Neural progenitor cell (in vitro differentiated cells): ENCODE data around the gene SHD. TPM values are rescaled to one million over a fixed set of nuclear protein-coding genes. Genes with fewer than 3 reads are reported as not detected.
"Not testable (repeated sequence)": the region's sequence is repeated elsewhere in the genome, so short reads cannot be mapped to it uniquely, and the experiment has no call there.

Experiments
- DNase-seq: peaks from one replicate; pipeline ENCODE4 v3.0.0-alpha.2; 2016; ENCODE audit warnings: low spot score
- H2AFZ ChIP-seq: fragments of 200-600 bp; sonication (generic); replicated peaks from 2 replicates; pipeline ENCODE4 v1.6.1; 2016; ENCODE audit warnings: antibody characterized with exemption
- H3F3A ChIP-seq: fragments of 200-600 bp; sonication (generic); 2 replicates; pipeline ENCODE4 v1.6.1; 2016; ENCODE audit warnings: antibody characterized with exemption, low read depth
- H3K27ac ChIP-seq: fragments of 200-600 bp; sonication (generic); 2 replicates; pipeline ENCODE4 v1.5.1; 2016; ENCODE audit warnings: mild to moderate bottlenecking
- H3K27me3 ChIP-seq: fragments of 200-600 bp; sonication (generic); 2 replicates; pipeline ENCODE4 v1.6.1; 2016; ENCODE audit warnings: mild to moderate bottlenecking, moderate library complexity
- H3K36me3 ChIP-seq: fragments of 200-600 bp; sonication (generic); 2 replicates; pipeline ENCODE4 v1.5.1; 2016
- H3K4me1 ChIP-seq: fragments of 200-600 bp; sonication (generic); 2 replicates; pipeline ENCODE4 v1.6.1; 2016; ENCODE audit warnings: mixed run types
- H3K4me2 ChIP-seq: fragments of 200-600 bp; sonication (generic); 2 replicates; pipeline ENCODE4 v1.6.1; 2016
- H3K4me3 ChIP-seq: fragments of 200-600 bp; sonication (generic); 2 replicates; pipeline ENCODE4 v1.5.1; 2016
- H3K79me2 ChIP-seq: fragments of 200-600 bp; sonication (generic); 2 replicates; pipeline ENCODE4 v1.6.1; 2016; ENCODE audit warnings: low read depth
- H3K9ac ChIP-seq: fragments of 200-600 bp; sonication (generic); 2 replicates; pipeline ENCODE4 v1.6.1; 2016
- H3K9me3 ChIP-seq: fragments of 200-600 bp; sonication (generic); 2 replicates; pipeline ENCODE4 v1.5.1; 2016; ENCODE audit warnings: low read depth
- H4K20me1 ChIP-seq: fragments of 200-600 bp; sonication (generic); 2 replicates; pipeline ENCODE4 v1.6.1; 2016; ENCODE audit warnings: low read depth
- H3K27ac Mint-ChIP-seq: 3 replicates; pipeline ENCODE4 v1.8.0; 2021; ENCODE audit warnings: mixed read lengths
- H3K27me3 Mint-ChIP-seq: 2 replicates; pipeline ENCODE4 v1.8.0; 2022; ENCODE audit warnings: low read depth, mild to moderate bottlenecking, inconsistent platforms, moderate library complexity, mixed read lengths; ENCODE audit not compliant: insufficient read depth
- H3K36me3 Mint-ChIP-seq: 3 replicates; pipeline ENCODE4 v1.8.0; 2021; ENCODE audit warnings: mixed read lengths
- H3K4me1 Mint-ChIP-seq: 3 replicates; pipeline ENCODE4 v1.8.0; 2021; ENCODE audit warnings: mixed read lengths
- H3K4me3 Mint-ChIP-seq: 3 replicates; pipeline ENCODE4 v1.8.0; 2021; ENCODE audit warnings: mild to moderate bottlenecking, moderate library complexity, mixed read lengths
- H3K9me3 Mint-ChIP-seq: 3 replicates; pipeline ENCODE4 v1.8.0; 2020; ENCODE audit warnings: mixed read lengths
- CTCF ChIP-seq: fragments of 200-600 bp; sonication (generic); IDR thresholded peaks from 2 replicates; pipeline ENCODE4 v1.5.1; 2017; ENCODE audit warnings: antibody characterized with exemption, mild to moderate bottlenecking
- EZH2 ChIP-seq: fragments of 200-600 bp; sonication (generic); IDR thresholded peaks from 2 replicates; pipeline ENCODE4 v1.6.1; 2017; ENCODE audit warnings: antibody characterized with exemption, mild to moderate bottlenecking, moderate library complexity
- EZH2phosphoT487 ChIP-seq: fragments of 200-600 bp; sonication (generic); IDR thresholded peaks from 2 replicates; pipeline ENCODE4 v1.6.1; 2017; ENCODE audit warnings: antibody characterized with exemption
- total RNA-seq: library from RNA; depleted of rRNA; stranded (reverse); fragments of >200 nt; gene quantifications from 2 replicates; pipeline ENCODE4 v1.2.3, GENCODE V29; 2015; ENCODE audit warnings: low replicate concordance

Gene SHD
- total RNA-seq: 0.34 TPM in 1 of 2 replicates, not detected in the other

GRCh38 chr19:4278419-4279266 is at the start of gene SHD:
Gene SHD, plus strand, starts transcription at chr19:4279266. Its CDS starts 798 bp downstream, at chr19:4280064.
- Mint-ChIP-seq H3K36me3 (no peaks in the 10 kb centered on the region), H3K4me1 (peaks cover 13% of the 10 kb centered on the region), H3K27ac (no peak within 1 kb of the TSS), H3K27me3 (peaks cover 28% of the 10 kb centered on the region), H3K4me3 (peak within 1 kb of the TSS; percentile 86), H3K9me3 (no peaks in the 10 kb centered on the region)
- H3K79me2 ChIP-seq: no peaks in the 10 kb centered on the region
- TF ChIP-seq EZH2phosphoT487 (no peak), CTCF (no peak), EZH2 (no peak)
- H3K9me3 ChIP-seq: no peaks in the 10 kb centered on the region
- H3K27me3 ChIP-seq: peaks cover 69% of the 10 kb centered on the region
- H2AFZ ChIP-seq: peak within 1 kb of the TSS; percentile 72
- H3K4me1 ChIP-seq: peaks cover 12% of the 10 kb centered on the region
- no peaks in the 10 kb centered on the region for H3K36me3 ChIP-seq
- no peaks in the 10 kb centered on the region for H4K20me1 ChIP-seq
- peak within 1 kb of the TSS; percentile 98 for H3K4me2 ChIP-seq
- H3K4me3 ChIP-seq: peak within 1 kb of the TSS; percentile 67
- no peak within 1 kb of the TSS for H3K27ac ChIP-seq
- DNase-seq: peak; percentile 64
- H3K9ac ChIP-seq: no peak within 1 kb of the TSS
- H3F3A ChIP-seq: peaks cover 22% of the 10 kb centered on the region

- not testable (repeated sequence) for H3K27me3 ChIP-seq, H3K4me2 ChIP-seq, H3K36me3 Mint-ChIP-seq, H3K27ac Mint-ChIP-seq, H3K4me1 Mint-ChIP-seq, H3K36me3 ChIP-seq, H3K9me3 Mint-ChIP-seq, H3K4me3 ChIP-seq, H3K79me2 ChIP-seq, H4K20me1 ChIP-seq, DNase-seq, H2AFZ ChIP-seq, H3K9ac ChIP-seq, H3K27ac ChIP-seq, H3K4me3 Mint-ChIP-seq, H3K4me1 ChIP-seq, H3F3A ChIP-seq, H3K9me3 ChIP-seq
- peaks cover 14% of the 10 kb centered on the region for H3K27me3 Mint-ChIP-seq
Measured at GRCh38 chr19:4230237-4230636, 48.8 kb upstream of the SHD start.

GRCh38 chr19:4231521-4231920 is 47.5 kb upstream of the SHD start:
- not testable (repeated sequence) for H3K36me3 ChIP-seq, H2AFZ ChIP-seq, H3K4me2 ChIP-seq, H3K27ac Mint-ChIP-seq, H4K20me1 ChIP-seq, H3K27ac ChIP-seq, H3K4me1 Mint-ChIP-seq, H3K79me2 ChIP-seq, H3K4me1 ChIP-seq, H3K27me3 ChIP-seq, H3K9me3 Mint-ChIP-seq, H3K9me3 ChIP-seq, DNase-seq, H3K36me3 Mint-ChIP-seq, H3K9ac ChIP-seq, H3K4me3 ChIP-seq, H3K4me3 Mint-ChIP-seq, H3F3A ChIP-seq
- peaks cover 13% of the 10 kb centered on the region for H3K27me3 Mint-ChIP-seq

GRCh38 chr19:4232139-4232538 is 46.9 kb upstream of the SHD start:
- not testable (repeated sequence) for H3K27ac ChIP-seq, H3K4me1 Mint-ChIP-seq, H3K36me3 Mint-ChIP-seq, H3K79me2 ChIP-seq, H3F3A ChIP-seq, H2AFZ ChIP-seq, H3K9me3 ChIP-seq, H4K20me1 ChIP-seq, H3K9ac ChIP-seq, H3K27me3 ChIP-seq, H3K4me2 ChIP-seq, H3K36me3 ChIP-seq, DNase-seq, H3K9me3 Mint-ChIP-seq, H3K4me1 ChIP-seq, H3K4me3 ChIP-seq, H3K27ac Mint-ChIP-seq
- Mint-ChIP-seq H3K27me3 (peaks cover 13% of the 10 kb centered on the region), H3K4me3 (peak overlapping the region; percentile 38)
